ENCODE data around the gene HERC2. TPM values are rescaled to one million over a fixed set of nuclear protein-coding genes. Genes with fewer than 3 reads are reported as not detected.

Gene HERC2
- polyA plus RNA-seq, 1 of the 3 experiments (the other 2 are of a cell fraction) = 22.3 TPM

- CTCF ChIA-PET = interaction anchor here (1.2 kb wide), 1 partner anchor 11 kb away, joined by 3 read pairs; no protein-coding TSS in a partner anchor
- Histone ChIP-seq H3F3A (replicated peaks; ENCODE audit: insufficient read depth) (peaks cover 17% of the 10 kb centered on the region), H2AFZ (ENCODE audit: low read depth) (no peak overlapping the region), H3K27ac (ENCODE audit: low read depth in 2 of 2, low read length in 1 of 2) (no peak overlapping the region), H3K9me2 (no peaks in the 10 kb centered on the region), H3K9ac (no peak overlapping the region), H3K9me3 (no peaks in the 10 kb centered on the region), H3K4me3 (ENCODE audit: low read depth in 2 of 2, low read length in 1 of 2) (no peak overlapping the region), H3K36me3 (replicated peaks in 1 of 2; ENCODE audit: control insufficient read depth in 1 of 2, insufficient read depth in 2 of 2, low read length in 1 of 2) (peaks cover 6 to 48% of the 10 kb centered on the region in 2 experiments), H3K4me2 (no peak overlapping the region), H3K4me1 (ENCODE audit: control insufficient read depth in 1 of 2, insufficient read depth in 2 of 2, low read depth in 1 of 2, low read length in 1 of 2) (peaks cover 0 to 12% of the 10 kb centered on the region in 2 experiments; a peak in 3 of 4 replicates), H4K20me1 (ENCODE audit: insufficient read depth) (0 out of 2 replicates have a peak, but pooled peaks cover 4% of the 10 kb centered on the region), H3K27me3 (ENCODE audit: insufficient read depth) (no peaks in the 10 kb centered on the region), H3K79me2 (ENCODE audit: insufficient read depth) (no peaks in the 10 kb centered on the region)
- POLR2A ChIA-PET = no interaction called here
- no peak for DNase-seq
- WGBS (ENCODE audit: low lambda C conversion rate) = 92% methylated on average over 11 of the region's 11 CpGs
- TF ChIP-seq FOXM1 (IDR thresholded peaks at IDR 0.05; ENCODE audit: low read depth) (no peak), TEAD4 (IDR thresholded peaks at IDR 0.05; ENCODE audit: borderline replicate concordance, insufficient read depth) (no peak), CHD2 (IDR thresholded peaks at IDR 0.05; ENCODE audit: low read length, partially characterized antibody) (no peak), RCOR1 (IDR thresholded peaks at IDR 0.05; ENCODE audit: low read length) (no peak), REST (IDR thresholded peaks at IDR 0.05; ENCODE audit: low read depth, low read length) (no peak), MXI1 (IDR thresholded peaks at IDR 0.05; ENCODE audit: low read depth, low read length) (no peak), USF2 (IDR thresholded peaks at IDR 0.05; ENCODE audit: borderline replicate concordance, low read depth, low read length) (no peak), PBX3 (IDR thresholded peaks at IDR 0.05) (no peak), ZBTB33 (IDR thresholded peaks at IDR 0.05; ENCODE audit: borderline replicate concordance, low read depth) (no peak), EZH2phosphoT487 (IDR thresholded peaks at IDR 0.05; ENCODE audit: borderline replicate concordance, low read depth) (no peak), FOSL2 (IDR thresholded peaks at IDR 0.05; ENCODE audit: borderline replicate concordance, low read depth) (no peak), NRF1 (IDR thresholded peaks at IDR 0.05; ENCODE audit: low read depth, low read length) (no peak), IRF3 (IDR thresholded peaks at IDR 0.05; ENCODE audit: low read depth, low read length) (no peak)
These were observed 193.9 kb downstream of the HERC2 start for GRCh38 chr15:28128031-28128430.

All from SK-N-SH (cell line).